IMR-90 (cell line): ENCODE results near the gene HDDC3.

Experiments
- BHLHE40 ChIP-seq: fragments of 150-350 bp; IDR thresholded peaks from 2 replicates; pipeline ENCODE4 v1.6.1; 2016; ENCODE audit warnings: mild to moderate bottlenecking, low read depth, low read length
- CEBPB ChIP-seq: IDR thresholded peaks from 2 replicates; pipeline ENCODE4 v1.6.1; 2012; ENCODE audit warnings: low read depth, low read length, improper control_type of control experiment
- FOS ChIP-seq: fragments of 150-350 bp; IDR thresholded peaks from 2 replicates; pipeline ENCODE4 v1.6.1; 2016; ENCODE audit warnings: low read depth, low read length
- MAFK ChIP-seq: IDR thresholded peaks from 2 replicates; pipeline ENCODE4 v1.6.1; 2012; ENCODE audit warnings: low read depth, low read length, improper control_type of control experiment
- MAZ ChIP-seq: IDR thresholded peaks from 2 replicates; pipeline ENCODE4 v1.6.1; 2012; ENCODE audit warnings: low read depth, mild to moderate bottlenecking, low read length, improper control_type of control experiment, moderate library complexity, borderline replicate concordance
- MXI1 ChIP-seq: IDR thresholded peaks from 2 replicates; pipeline ENCODE4 v1.6.1; 2012; ENCODE audit warnings: low read depth, mild to moderate bottlenecking, low read length, moderate library complexity, borderline replicate concordance
- NFE2L2 ChIP-seq: fragments of 150-350 bp; IDR thresholded peaks from 2 replicates; pipeline ENCODE4 v1.6.1; 2016; ENCODE audit warnings: low read depth, mild to moderate bottlenecking, low read length
- POLR2A ChIP-seq: IDR thresholded peaks from 2 replicates; pipeline ENCODE4 v1.6.1; 2012; ENCODE audit warnings: mild to moderate bottlenecking, low read depth, low read length
- RAD21 ChIP-seq: IDR thresholded peaks from 2 replicates; pipeline ENCODE4 v1.6.1; 2012; ENCODE audit warnings: low read length, improper control_type of control experiment
- RCOR1 ChIP-seq: IDR thresholded peaks from 2 replicates; pipeline ENCODE4 v1.6.1; 2012; ENCODE audit warnings: mild to moderate bottlenecking, low read length, improper control_type of control experiment; ENCODE audit not compliant: insufficient replicate concordance
- RFX5 ChIP-seq: IDR thresholded peaks from 2 replicates; pipeline ENCODE4 v1.8.0; 2012; ENCODE audit warnings: low read depth, mild to moderate bottlenecking, low read length, moderate library complexity
- TF ChIP-seq, protein P1 (sequence below): conservative IDR thresholded peaks from 2 replicates; pipeline ENCODE4 v1.5.1; 2012; ENCODE audit warnings: mild to moderate bottlenecking, low read depth, low read length, improper control_type of control experiment
- TF ChIP-seq, protein P2 (sequence below): fragments of 150-350 bp; IDR thresholded peaks from 2 replicates; pipeline ENCODE4 v1.6.1; 2016; ENCODE audit warnings: low read depth, mild to moderate bottlenecking, low read length, moderate library complexity, borderline replicate concordance
- TF ChIP-seq, protein P3 (sequence below): fragments of 150-350 bp; IDR thresholded peaks from 2 replicates; pipeline ENCODE4 v1.6.1; 2017; ENCODE audit warnings: mild to moderate bottlenecking, antibody characterized with exemption, low read length, low read depth

DNA sequence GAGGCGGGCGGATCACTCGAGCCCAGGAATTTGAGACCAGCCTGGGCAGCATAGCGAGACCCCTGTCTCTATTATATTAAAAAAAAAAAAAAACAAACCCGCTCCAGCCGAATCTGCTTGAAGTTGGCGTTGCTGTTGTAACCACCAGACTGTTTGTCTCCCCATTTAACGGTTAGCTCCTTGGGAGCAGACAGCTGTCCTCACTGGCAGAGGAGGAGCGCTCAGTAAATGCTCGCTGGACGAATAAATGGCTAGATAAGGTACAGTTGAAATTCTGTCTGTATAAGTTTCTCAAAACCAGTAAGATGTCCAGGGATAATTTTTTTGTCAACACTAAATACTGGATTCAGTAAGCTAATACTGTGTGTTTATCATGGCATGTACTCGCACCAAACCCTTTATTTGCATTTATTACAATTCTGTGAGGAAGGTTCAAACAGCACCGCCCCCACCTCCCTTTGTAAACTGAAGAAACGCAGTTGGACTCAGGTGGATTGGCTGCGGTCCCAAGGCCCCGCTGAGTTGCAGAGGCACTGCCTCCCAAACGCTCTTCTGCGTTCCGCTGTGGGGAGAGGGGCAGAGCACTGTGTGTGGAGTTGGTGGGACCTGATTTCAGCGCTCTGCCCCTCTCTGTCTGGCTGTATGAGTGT is 23.4 kb upstream of the HDDC3 start:
- TF ChIP-seq RFX5 (no peak), POLR2A (no peak), RAD21 (no peak), MAFK (no peak), CEBPB (no peak), RCOR1 (no peak), MXI1 (no peak), NFE2L2 (no peak), FOS (no peak), MAZ (no peak), BHLHE40 (no peak)
- TF ChIP-seq, protein P1, sequence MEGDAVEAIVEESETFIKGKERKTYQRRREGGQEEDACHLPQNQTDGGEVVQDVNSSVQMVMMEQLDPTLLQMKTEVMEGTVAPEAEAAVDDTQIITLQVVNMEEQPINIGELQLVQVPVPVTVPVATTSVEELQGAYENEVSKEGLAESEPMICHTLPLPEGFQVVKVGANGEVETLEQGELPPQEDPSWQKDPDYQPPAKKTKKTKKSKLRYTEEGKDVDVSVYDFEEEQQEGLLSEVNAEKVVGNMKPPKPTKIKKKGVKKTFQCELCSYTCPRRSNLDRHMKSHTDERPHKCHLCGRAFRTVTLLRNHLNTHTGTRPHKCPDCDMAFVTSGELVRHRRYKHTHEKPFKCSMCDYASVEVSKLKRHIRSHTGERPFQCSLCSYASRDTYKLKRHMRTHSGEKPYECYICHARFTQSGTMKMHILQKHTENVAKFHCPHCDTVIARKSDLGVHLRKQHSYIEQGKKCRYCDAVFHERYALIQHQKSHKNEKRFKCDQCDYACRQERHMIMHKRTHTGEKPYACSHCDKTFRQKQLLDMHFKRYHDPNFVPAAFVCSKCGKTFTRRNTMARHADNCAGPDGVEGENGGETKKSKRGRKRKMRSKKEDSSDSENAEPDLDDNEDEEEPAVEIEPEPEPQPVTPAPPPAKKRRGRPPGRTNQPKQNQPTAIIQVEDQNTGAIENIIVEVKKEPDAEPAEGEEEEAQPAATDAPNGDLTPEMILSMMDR: no peak
- TF ChIP-seq, protein P2, sequence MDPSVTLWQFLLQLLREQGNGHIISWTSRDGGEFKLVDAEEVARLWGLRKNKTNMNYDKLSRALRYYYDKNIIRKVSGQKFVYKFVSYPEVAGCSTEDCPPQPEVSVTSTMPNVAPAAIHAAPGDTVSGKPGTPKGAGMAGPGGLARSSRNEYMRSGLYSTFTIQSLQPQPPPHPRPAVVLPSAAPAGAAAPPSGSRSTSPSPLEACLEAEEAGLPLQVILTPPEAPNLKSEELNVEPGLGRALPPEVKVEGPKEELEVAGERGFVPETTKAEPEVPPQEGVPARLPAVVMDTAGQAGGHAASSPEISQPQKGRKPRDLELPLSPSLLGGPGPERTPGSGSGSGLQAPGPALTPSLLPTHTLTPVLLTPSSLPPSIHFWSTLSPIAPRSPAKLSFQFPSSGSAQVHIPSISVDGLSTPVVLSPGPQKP: no peak
- TF ChIP-seq, protein P3, sequence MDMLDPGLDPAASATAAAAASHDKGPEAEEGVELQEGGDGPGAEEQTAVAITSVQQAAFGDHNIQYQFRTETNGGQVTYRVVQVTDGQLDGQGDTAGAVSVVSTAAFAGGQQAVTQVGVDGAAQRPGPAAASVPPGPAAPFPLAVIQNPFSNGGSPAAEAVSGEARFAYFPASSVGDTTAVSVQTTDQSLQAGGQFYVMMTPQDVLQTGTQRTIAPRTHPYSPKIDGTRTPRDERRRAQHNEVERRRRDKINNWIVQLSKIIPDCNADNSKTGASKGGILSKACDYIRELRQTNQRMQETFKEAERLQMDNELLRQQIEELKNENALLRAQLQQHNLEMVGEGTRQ: no peak
